ENCODE results near the gene LPCAT4. TPM values are rescaled to one million over a fixed set of nuclear protein-coding genes. Genes with fewer than 3 reads are reported as not detected.
"Not testable (repeated sequence)": the region's sequence is repeated elsewhere in the genome, so short reads cannot be mapped to it uniquely, and the experiment has no call there.

Gene LPCAT4
- polyA plus RNA-seq, 1 of the 3 experiments (the other 2 are of a cell fraction), result 88.4 TPM

DNA sequence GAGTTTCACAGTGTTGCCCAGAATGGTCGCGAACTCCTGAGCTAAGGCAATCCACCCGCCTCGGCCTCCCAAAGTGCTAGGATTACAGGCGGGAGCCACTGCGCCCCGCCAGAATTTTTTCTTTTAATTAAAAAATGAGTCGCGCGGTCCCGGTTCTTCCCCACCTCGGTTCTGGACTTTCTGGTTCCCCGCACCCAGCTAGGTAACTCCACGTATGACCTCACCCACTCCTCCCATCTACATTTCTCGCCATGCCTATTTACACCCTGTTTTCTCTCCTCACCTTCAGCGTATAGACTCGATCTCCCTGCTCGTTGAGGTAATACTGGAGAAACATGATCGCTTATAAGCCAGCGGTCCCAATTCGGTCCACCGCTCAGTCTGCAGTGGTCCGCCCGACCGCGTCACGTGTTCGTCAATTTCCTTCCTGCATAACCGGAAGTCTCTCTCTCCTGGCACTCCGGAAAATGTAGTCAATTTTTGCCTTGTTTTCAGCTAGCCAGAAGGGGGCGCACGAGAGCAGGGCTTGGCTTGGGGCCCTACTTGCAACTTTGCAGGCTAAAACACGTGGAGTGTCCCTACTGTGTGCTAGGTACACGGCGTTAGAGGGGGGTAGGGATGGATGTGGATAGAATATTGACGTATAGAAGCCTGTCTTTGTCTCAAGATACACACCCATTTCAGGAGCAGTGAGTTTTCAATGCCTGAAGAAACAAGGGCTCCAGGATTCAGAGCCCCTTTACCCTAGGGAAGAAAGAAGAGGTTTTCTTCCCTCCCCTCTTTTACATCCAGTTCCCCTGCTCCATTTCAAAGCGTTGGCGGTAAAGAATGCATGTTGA is 24.0 kb downstream of the LPCAT4 start, which contains the start of the genes NOP10 and NUTM1 (continued):
- TF ChIP-seq CTCF (IDR thresholded peaks at IDR 0.05) (peak; percentile 94), GABPA (IDR thresholded peaks at IDR 0.05; ENCODE audit: low read depth) (peak; percentile 93), GATA2 (CRISPR knock-in tag; IDR thresholded peaks at IDR 0.05) (no peak), POLR2AphosphoS5 (IDR thresholded peaks at IDR 0.05; ENCODE audit: low read depth, low read length) (peak; percentile 96), EP300 (IDR thresholded peaks at IDR 0.05; ENCODE audit: borderline replicate concordance in 1 of 2, low read depth in 1 of 2, low read length in 1 of 2) (peak; percentile 27 to 31; a peak in 2 of 4 replicates), NFIC (IDR thresholded peaks at IDR 0.05; ENCODE audit: borderline replicate concordance) (peak; percentile 76), CHD2 (IDR thresholded peaks at IDR 0.05; ENCODE audit: low read length, partially characterized antibody) (peak; percentile 41), REST (IDR thresholded peaks at IDR 0.05; ENCODE audit: low read depth, low read length) (peak; percentile 47; the same call in 1 of the 2 replicates), ELF1 (IDR thresholded peaks at IDR 0.05) (peak; percentile 87), SMC3 (IDR thresholded peaks at IDR 0.05; ENCODE audit: low read depth, low read length) (peak; percentile 72), RAD21 (IDR thresholded peaks at IDR 0.05; ENCODE audit: low read length) (peak; percentile 77), TCF12 (IDR thresholded peaks at IDR 0.05) (no peak)
- TF ChIP-seq, protein P1, sequence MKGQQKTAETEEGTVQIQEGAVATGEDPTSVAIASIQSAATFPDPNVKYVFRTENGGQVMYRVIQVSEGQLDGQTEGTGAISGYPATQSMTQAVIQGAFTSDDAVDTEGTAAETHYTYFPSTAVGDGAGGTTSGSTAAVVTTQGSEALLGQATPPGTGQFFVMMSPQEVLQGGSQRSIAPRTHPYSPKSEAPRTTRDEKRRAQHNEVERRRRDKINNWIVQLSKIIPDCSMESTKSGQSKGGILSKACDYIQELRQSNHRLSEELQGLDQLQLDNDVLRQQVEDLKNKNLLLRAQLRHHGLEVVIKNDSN (IDR thresholded peaks at IDR 0.05; ENCODE audit: borderline replicate concordance, low read depth), result peak; percentile 96
- TF ChIP-seq, protein P2, sequence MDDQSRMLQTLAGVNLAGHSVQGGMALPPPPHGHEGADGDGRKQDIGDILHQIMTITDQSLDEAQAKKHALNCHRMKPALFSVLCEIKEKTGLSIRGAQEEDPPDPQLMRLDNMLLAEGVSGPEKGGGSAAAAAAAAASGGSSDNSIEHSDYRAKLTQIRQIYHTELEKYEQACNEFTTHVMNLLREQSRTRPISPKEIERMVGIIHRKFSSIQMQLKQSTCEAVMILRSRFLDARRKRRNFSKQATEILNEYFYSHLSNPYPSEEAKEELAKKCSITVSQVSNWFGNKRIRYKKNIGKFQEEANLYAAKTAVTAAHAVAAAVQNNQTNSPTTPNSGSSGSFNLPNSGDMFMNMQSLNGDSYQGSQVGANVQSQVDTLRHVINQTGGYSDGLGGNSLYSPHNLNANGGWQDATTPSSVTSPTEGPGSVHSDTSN (IDR thresholded peaks at IDR 0.05), result no peak

GRCh38 chr15:34342213-34342736 is 24.7 kb downstream of the LPCAT4 start:
- H3K9ac ChIP-seq, result peak overlapping the region; percentile 93
- H3K9me3 ChIP-seq; DNase-seq; H3K9me2 ChIP-seq; H4K20me1 ChIP-seq (ENCODE audit: insufficient read depth); H3K4me1 ChIP-seq (ENCODE audit: control insufficient read depth in 1 of 2, insufficient read depth in 2 of 2, low read depth in 1 of 2, low read length in 1 of 2); H3K27me3 ChIP-seq (ENCODE audit: insufficient read depth): not testable (repeated sequence)
- WGBS (ENCODE audit: low lambda C conversion rate), result 34% methylated on average over 25 of the region's 26 CpGs
- peaks cover 34% of the 10 kb centered on the region for H3F3A ChIP-seq (replicated peaks; ENCODE audit: insufficient read depth)
- peaks cover 47% of the 10 kb centered on the region for H3K79me2 ChIP-seq (ENCODE audit: insufficient read depth)
- ChIA-PET POLR2A (interaction anchor here (0.9 to 1.6 kb wide), 2 partner anchors 25 to 111 kb away, joined by 3 to 16 read pairs; partner anchors contain the start of gene LPCAT4), CTCF (interaction anchor here (0.6 to 2.7 kb wide), 16 partner anchors 9 to 245 kb away, joined by 3 to 18 read pairs (median 5); partner anchors contain the start of genes GOLGA8B and LPCAT4)
- peak overlapping the region; percentile 59 to 99 for H3K4me3 ChIP-seq (ENCODE audit: low read depth in 2 of 2, low read length in 1 of 2)
- peaks cover 22 to 36% of the 10 kb centered on the region in 2 experiments for H3K36me3 ChIP-seq (replicated peaks in 1 of 2; ENCODE audit: control insufficient read depth in 1 of 2, insufficient read depth in 2 of 2, low read length in 1 of 2)
- H3K27ac ChIP-seq (ENCODE audit: low read depth in 2 of 2, low read length in 1 of 2), result peak overlapping the region; percentile 86 to 93; a peak in 3 of 4 replicates
- H2AFZ ChIP-seq (ENCODE audit: low read depth), result peak overlapping the region; percentile 96
- H3K4me2 ChIP-seq, result peak overlapping the region; percentile 82

Measured in SK-N-SH (cell line).